ENCODE measurements around the gene FNBP1L.

FNBP1L gene

GRCh38 chr1:93595743-93596142, 147.8 kb downstream of the FNBP1L start:
- DNase-seq = no peak

GRCh38 chr1:93596329-93597089, 148.6 kb downstream of the FNBP1L start:
- no peak for DNase-seq

- no peak for DNase-seq
Measured at GRCh38 chr1:93597709-93598108, 149.8 kb downstream of the FNBP1L start.

- no peak for DNase-seq
Measured at GRCh38 chr1:93598396-93598795, 150.5 kb downstream of the FNBP1L start.

GRCh38 chr1:93598861-93599439, 151.0 kb downstream of the FNBP1L start:
- no peak for DNase-seq

GRCh38 chr1:93599479-93599878, 151.6 kb downstream of the FNBP1L start:
- no peak for DNase-seq

- no peak for DNase-seq
Measured at GRCh38 chr1:93600663-93601062, 152.7 kb downstream of the FNBP1L start.

- DNase-seq = no peak
Measured at GRCh38 chr1:93601686-93602085, 153.8 kb downstream of the FNBP1L start.

- DNase-seq = no peak
Measured at GRCh38 chr1:93602101-93602500, 154.2 kb downstream of the FNBP1L start.

GRCh38 chr1:93603106-93603505, 155.2 kb downstream of the FNBP1L start:
- DNase-seq = no peak

- DNase-seq = no peak
Measured at GRCh38 chr1:93603601-93604000, 155.7 kb downstream of the FNBP1L start.

Data from AML-193 (cell line).